GM21576 (cell line): Measurements from ENCODE around the gene PRDX3.

Source experiments
- ATAC-seq: cut with Tn5 transposase; IDR thresholded peaks from one replicate; pipeline ENCODE4 v1.9.1; 2021; ENCODE audit warnings: mild to moderate bottlenecking, moderate library complexity; ENCODE audit not compliant: unreplicated experiment

Gene PRDX3

GRCh38 chr10:119131512-119132240 lies 46.9 kb downstream of the PRDX3 start:
- peak; percentile 70 for ATAC-seq

GRCh38 chr10:119129721-119130120 lies 48.9 kb downstream of the PRDX3 start:
- no peak for ATAC-seq

- no peak for ATAC-seq
Measured at GRCh38 chr10:119125942-119126341, 52.7 kb downstream of the PRDX3 start.

- no peak for ATAC-seq
Measured at GRCh38 chr10:119120875-119121274, 57.7 kb downstream of the PRDX3 start.

- peak; percentile 88 for ATAC-seq
Measured at GRCh38 chr10:119120413-119120867, 58.2 kb downstream of the PRDX3 start.

- ATAC-seq: no peak
Measured at GRCh38 chr10:119119400-119119799, 59.2 kb downstream of the PRDX3 start.

- ATAC-seq: no peak
Measured at GRCh38 chr10:119118231-119118630, 60.4 kb downstream of the PRDX3 start.
